B cell (primary cell): ENCODE data around the gene PDE11A. TPM values are rescaled to one million over a fixed set of nuclear protein-coding genes. Genes with fewer than 3 reads are reported as not detected.

ENCODE experiments used
- ATAC-seq: fragments of 200-7000 bp; cut with Tn5 transposase; one replicate; pipeline ENCODE4 v1.10.0; 2021; ENCODE audit warnings: low read depth, mild to moderate bottlenecking, moderate number of reproducible peaks, moderate library complexity
- CTCF ChIA-PET: fragments of 350-600 bp; sonication (Branson Sonifier 250); formaldehyde crosslinking; loops from one replicate; lab custom pipeline; 2021; ENCODE audit warnings: antibody characterized with exemption, inconsistent platforms; lab: Charles Lee
- POLR2A ChIA-PET: fragments of 350-600 bp; sonication (Branson Sonifier 250); formaldehyde crosslinking; loops from one replicate; lab custom pipeline; 2021; ENCODE audit warnings: antibody characterized with exemption; lab: Charles Lee
- DNase-seq: peaks from one replicate; pipeline ENCODE4 v3.0.0; 2013
- H2AFZ ChIP-seq: 2 replicates; pipeline ENCODE4 v1.6.1; 2012; ENCODE audit warnings: mild to moderate bottlenecking, low read depth, low read length; ENCODE audit not compliant: insufficient read depth, poor library complexity, severe bottlenecking
- H3K27ac ChIP-seq, 2 donors: 1 replicate in 1 of 2; 2 replicates in 1 of 2; pipeline ENCODE4 v1.5.1; 2012 to 2013; ENCODE audit warnings: low read length in 2 of 2, mild to moderate bottlenecking in 2 of 2, moderate library complexity in 1 of 2
- H3K27me3 ChIP-seq, 4 experiments: fragments of 200-600 bp in 1 of 4; sonication (generic) in 1 of 4; replicated peaks in 1 of 4; 1 replicate in 2 of 4; 2 replicates in 2 of 4; pipeline versions ENCODE4 v1.6.1 to v1.7.0; 2013 to 2016; ENCODE audit warnings: low read length in 3 of 4, mild to moderate bottlenecking in 2 of 4, mixed read lengths in 1 of 4, moderate library complexity in 1 of 4; ENCODE audit not compliant: insufficient read depth in 4 of 4, control insufficient read depth in 3 of 4; ENCODE audit errors: control extremely low read depth in 1 of 4
- H3K36me3 ChIP-seq, 2 experiments: replicated peaks in 1 of 2; 1 replicate in 1 of 2; 2 replicates in 1 of 2; pipeline versions ENCODE4 v1.6.1 to v1.7.1; 2013; ENCODE audit warnings: low read length in 1 of 2; ENCODE audit not compliant: insufficient read depth in 2 of 2, control insufficient read depth in 1 of 2; ENCODE audit errors: control extremely low read depth in 1 of 2, extremely low read depth in 1 of 2
- H3K4me1 ChIP-seq, 2 donors: fragments of 200-600 bp in 1 of 2; sonication (generic) in 1 of 2; 1 replicate in 1 of 2; 2 replicates in 1 of 2; pipeline versions ENCODE4 v1.5.1 to v1.6.1; 2013 to 2017; ENCODE audit warnings: low read length in 2 of 2; ENCODE audit not compliant: control insufficient read depth in 2 of 2, insufficient read depth in 2 of 2
- H3K4me2 ChIP-seq: replicated peaks from 2 replicates; pipeline ENCODE3; 2012; ENCODE audit warnings: mild to moderate bottlenecking, low read depth, low read length; ENCODE audit not compliant: poor library complexity, severe bottlenecking
- H3K4me3 ChIP-seq, 5 experiments: fragments of 200-600 bp in 1 of 5; sonication (generic) in 1 of 5; 1 replicate in 3 of 5; 2 replicates in 2 of 5; pipeline versions ENCODE4 v1.5.1 to v1.7.0; 2011 to 2016; ENCODE audit warnings: low read length in 4 of 5, mild to moderate bottlenecking in 4 of 5, low read depth in 2 of 5, control low read depth in 1 of 5, moderate library complexity in 1 of 5; ENCODE audit not compliant: insufficient read depth in 1 of 5; ENCODE audit errors: control extremely low read depth in 1 of 5, extremely low read depth in 1 of 5
- H3K79me2 ChIP-seq: fragments of 200-600 bp; sonication (generic); one replicate; pipeline ENCODE4 v1.6.0; 2016; ENCODE audit warnings: low read length; ENCODE audit not compliant: control insufficient read depth, insufficient read depth
- H3K9ac ChIP-seq: fragments of 200-600 bp; sonication (generic); 2 replicates; pipeline ENCODE4 v1.6.1; 2017; ENCODE audit warnings: mild to moderate bottlenecking, low read length, moderate library complexity
- H3K9me3 ChIP-seq, 3 donors: one replicate each; pipeline versions ENCODE4 v1.6.1 to v1.7.1; 2013; ENCODE audit warnings: low read length in 2 of 3; ENCODE audit not compliant: control insufficient read depth in 2 of 3, insufficient read depth in 1 of 3; ENCODE audit errors: control extremely low read depth in 1 of 3
- H4K20me1 ChIP-seq: 2 replicates; pipeline ENCODE4 v1.6.0; 2012; ENCODE audit warnings: mild to moderate bottlenecking, low read length; ENCODE audit not compliant: insufficient read depth, control insufficient read depth, poor library complexity, severe bottlenecking
- H3K27ac Mint-ChIP-seq: one replicate; pipeline ENCODE4 v1.8.0; 2021; ENCODE audit warnings: mixed read lengths
- H3K27me3 Mint-ChIP-seq: one replicate; pipeline ENCODE4 v1.8.0; 2021; ENCODE audit warnings: mixed read lengths
- H3K4me1 Mint-ChIP-seq: one replicate; pipeline ENCODE4 v1.8.0; 2021; ENCODE audit warnings: mixed read lengths
- H3K4me3 Mint-ChIP-seq: one replicate; pipeline ENCODE4 v1.8.0; 2021; ENCODE audit warnings: mixed read lengths
- H3K9me3 Mint-ChIP-seq: one replicate; pipeline ENCODE4 v1.8.0; 2022; ENCODE audit warnings: mixed read lengths; ENCODE audit not compliant: insufficient read depth
- CTCF ChIP-seq: fragments of 200-600 bp; IDR thresholded peaks from one replicate; pipeline ENCODE4 v1.8.0; 2022; ENCODE audit warnings: antibody characterized with exemption, mild to moderate bottlenecking
- EZH2 ChIP-seq: IDR thresholded peaks from 2 replicates; pipeline ENCODE4 v1.6.1; 2012; ENCODE audit warnings: borderline replicate concordance, low read depth, mild to moderate bottlenecking, moderate library complexity, low read length; ENCODE audit not compliant: insufficient read depth, poor library complexity, severe bottlenecking
- WGBS: methylation state at CpG from one replicate; pipeline ENCODE4 v1.1.5; 2013; ENCODE audit warnings: missing lambda C conversion rate; ENCODE audit not compliant: insufficient coverage; 5-methylcytosine and 5-hydroxymethylcytosine counted together
- intact Hi-C: fragments of 100-400 bp; cut with micrococcal nuclease; formaldehyde crosslinking; loops from one replicate; pipeline ENCODE4 v1.10.0; 2022
- polyA plus RNA-seq: library from polyadenylated mRNA; depleted of rRNA; stranded (reverse); fragments of >200 nt; gene quantifications from 2 replicates; pipeline ENCODE4 v1.2.3, GENCODE V29; 2012
- total RNA-seq, 2 donors: library from RNA; stranded (reverse); fragments of 120-200 nt in 1 of 2; gene quantifications; 1 replicate in 1 of 2; 2 replicates in 1 of 2; pipeline versions ENCODE4 v1.2.3 to v1.2.4, GENCODE V29; 2013 to 2022

The PDE11A gene
- total and polyA plus RNA-seq, 2 donors (not counting 1 experiment from before 2014, with no cell fraction given), result 0.25 TPM; not detected in 1

DNA sequence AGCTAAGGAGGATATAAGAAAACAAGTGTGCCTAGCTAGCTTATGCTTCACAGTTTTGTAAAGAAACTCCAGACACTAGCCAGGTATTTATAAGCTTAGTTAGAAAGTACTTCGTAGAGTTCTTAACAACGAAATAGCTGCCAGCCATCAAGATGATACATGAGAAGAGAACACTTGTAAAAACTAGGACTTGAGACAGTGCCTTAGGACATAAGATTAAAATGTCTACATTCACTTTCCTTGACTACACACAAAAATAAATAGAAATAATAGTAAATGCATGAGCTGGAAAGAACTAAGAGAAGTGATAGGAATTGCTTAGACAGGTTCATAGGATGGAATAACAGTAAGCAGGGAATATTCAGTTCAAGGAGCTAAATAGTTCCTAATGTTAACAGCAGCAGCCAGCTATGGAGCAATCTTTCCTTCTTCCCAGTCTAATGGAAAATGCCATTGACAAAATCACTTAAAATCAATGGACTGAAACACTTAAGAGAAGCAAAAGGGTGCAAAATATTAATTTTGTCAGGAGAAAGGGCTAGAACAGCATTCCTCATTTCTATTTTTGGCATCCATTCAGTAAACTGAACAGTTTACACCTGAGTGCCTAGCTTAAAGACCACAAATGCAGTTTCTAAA, 186.6 kb downstream of the PDE11A start:
- ChIA-PET POLR2A (no interaction called here), CTCF (interaction anchor here (1.4 kb wide), 1 partner anchor 22 kb away, joined by 4 read pairs; no protein-coding TSS in a partner anchor)
- intact Hi-C loops, result no loop called here
- no peaks in the 10 kb centered on the region for H3K79me2 ChIP-seq
- H3K36me3 ChIP-seq, result no peaks in the 10 kb centered on the region
- H3K4me3 ChIP-seq, result no peak overlapping the region
- DNase-seq (no peak), ATAC-seq (no peak)
- H3K9ac ChIP-seq, result no peak overlapping the region
- Mint-ChIP-seq H3K9me3 (no peaks in the 10 kb centered on the region), H3K4me1 (no peaks in the 10 kb centered on the region), H3K27ac (no peak overlapping the region), H3K27me3 (no peaks in the 10 kb centered on the region), H3K4me3 (no peak overlapping the region)
- H2AFZ ChIP-seq, result no peak overlapping the region
- H4K20me1 ChIP-seq, result no peaks in the 10 kb centered on the region
- TF ChIP-seq CTCF (no peak), EZH2 (no peak)
- no peaks in the 10 kb centered on the region for H3K9me3 ChIP-seq
- no peak overlapping the region for H3K4me2 ChIP-seq
- WGBS, result no CpG with 5 or more reads among the region's 2 CpGs
- H3K4me1 ChIP-seq, result no peaks in the 10 kb centered on the region
- no peaks in the 10 kb centered on the region for H3K27me3 ChIP-seq
- no peak overlapping the region for H3K27ac ChIP-seq

DNA sequence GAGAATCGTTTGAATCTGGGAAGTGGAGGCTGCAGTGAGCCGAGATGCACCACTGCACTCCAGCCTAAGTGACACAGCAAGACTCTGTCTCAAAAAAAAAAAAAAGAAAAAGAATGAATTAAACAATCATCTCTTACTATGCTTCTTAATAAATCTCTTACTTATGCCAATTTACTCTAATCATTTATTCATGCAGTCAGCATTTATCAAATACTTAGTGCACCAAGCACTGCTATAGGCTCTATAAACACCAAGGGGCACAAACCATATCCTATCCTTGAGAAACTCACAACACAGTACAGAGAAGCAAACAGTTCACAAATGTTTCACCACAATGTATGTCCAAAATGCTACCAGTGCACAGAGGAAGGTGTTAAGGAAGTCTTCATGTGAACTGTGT, 189.4 kb downstream of the PDE11A start:
- CTCF ChIA-PET, result no interaction called here
- no peak overlapping the region for H3K27ac ChIP-seq
- no peak for TF ChIP-seq EZH2
- TF ChIP-seq CTCF, result no peak

More for the DNA sequence above, 189.4 kb downstream of the PDE11A start:
- H3K4me3 Mint-ChIP-seq, result no peak overlapping the region
- intact Hi-C loops, result no loop called here
- no peaks in the 10 kb centered on the region for H4K20me1 ChIP-seq
- no peak overlapping the region for H3K4me3 ChIP-seq
- ATAC-seq (no peak), DNase-seq (no peak)
- no peak overlapping the region for H2AFZ ChIP-seq
- POLR2A ChIA-PET, result no interaction called here
- WGBS, result 83% methylated on average over 1 of the region's 2 CpGs
- H3K27me3 Mint-ChIP-seq, result no peaks in the 10 kb centered on the region
- no peaks in the 10 kb centered on the region for H3K9me3 ChIP-seq
- no peak overlapping the region for H3K27ac Mint-ChIP-seq
- H3K36me3 ChIP-seq, result no peaks in the 10 kb centered on the region
- H3K79me2 ChIP-seq, result no peaks in the 10 kb centered on the region
- H3K4me2 ChIP-seq, result no peak overlapping the region
- H3K9ac ChIP-seq, result no peak overlapping the region
- H3K4me1 ChIP-seq, result no peaks in the 10 kb centered on the region
- no peaks in the 10 kb centered on the region for H3K4me1 Mint-ChIP-seq
- H3K27me3 ChIP-seq, result no peaks in the 10 kb centered on the region
- no peaks in the 10 kb centered on the region for H3K9me3 Mint-ChIP-seq
